ENCODE measurements around the gene DENND2C. TPM values are rescaled to one million over a fixed set of nuclear protein-coding genes. Genes with fewer than 3 reads are reported as not detected.

Gene DENND2C
- total RNA-seq, result 0.94 TPM

GRCh38 chr1:114669562-114670082, at the start of gene DENND2C:
DENND2C (minus strand) TSS chr1:114670049; CDS start chr1:114625984, 44,065 bp downstream.

GRCh38 chr1:114716304-114717170, 46.7 kb upstream of the DENND2C start, which contains the start of gene NRAS:
NRAS (minus strand) TSS chr1:114716771; CDS start chr1:114716160, 611 bp downstream.

GRCh38 chr1:114695430-114696058, 25.7 kb upstream of the DENND2C start, which contains the start of gene AMPD1:
AMPD1 (minus strand) TSS chr1:114695546; CDS start chr1:114695471, 75 bp downstream.

GRCh38 chr1:114581335-114582287, 88.2 kb downstream of the DENND2C start, which contains the start of gene BCAS2:
BCAS2 (minus strand) TSS chr1:114581615; CDS start chr1:114581591, 24 bp downstream.

Small RNA genes within 50 kb of the gene (small RNA-seq; reads per million reads assigned to genes)
- not detected for gene RN7SL432P (ENCODE audit: low replicate concordance)

Other genes starting within 250 kb of the DENND2C start
- 137 TPM for gene TRIM33, start 158.8 kb downstream of the DENND2C start, total RNA-seq
- gene BCAS2, start 88.4 kb downstream of the DENND2C start, total RNA-seq, result 36.6 TPM
- gene AMPD1, start 25.5 kb upstream of the DENND2C start, total RNA-seq, result not detected
- 47.0 TPM for gene NRAS, start 46.7 kb upstream of the DENND2C start, total RNA-seq
- gene CSDE1, start 87.9 kb upstream of the DENND2C start, total RNA-seq, result 501 TPM
- 93.0 TPM for gene SIKE1, start 110.6 kb upstream of the DENND2C start, total RNA-seq
- not detected for gene SYCP1, start 184.8 kb upstream of the DENND2C start, total RNA-seq

Data from parietal lobe (tissue), 2 donors.